Choroid plexus epithelial cell (primary cell): ENCODE data around the gene ECE1.
"Not testable (repeated sequence)": the region's sequence is repeated elsewhere in the genome, so short reads cannot be mapped to it uniquely, and the experiment has no call there.

Source experiments
- DNase-seq: peaks from one replicate; pipeline ENCODE4 v3.0.0-alpha.2; 2010; ENCODE audit warnings: low read depth
- H3K4me3 ChIP-seq: 2 replicates; pipeline ENCODE4 v1.5.1; 2011; ENCODE audit warnings: low read depth, mild to moderate bottlenecking, control low read depth, low read length, moderate library complexity
- CTCF ChIP-seq: conservative IDR thresholded peaks from 2 replicates; pipeline ENCODE4 v1.5.1; 2011; ENCODE audit warnings: low read depth, mild to moderate bottlenecking, control low read depth, inconsistent platforms, low read length, moderate library complexity

The ECE1 gene

GRCh38 chr1:21291184-21291583 is 921 bp upstream of the ECE1 start:
- TF ChIP-seq CTCF = no peak
- no peak overlapping the region for H3K4me3 ChIP-seq
- no peak for DNase-seq

GRCh38 chr1:21290546-21290944 is 282 bp upstream of the ECE1 start:
- no peak for DNase-seq
- TF ChIP-seq CTCF = no peak
- H3K4me3 ChIP-seq = peak overlapping the region; percentile 79

GRCh38 chr1:21289127-21289526 is 1.1 kb downstream of the ECE1 start:
- TF ChIP-seq CTCF = no peak
- no peak for DNase-seq
- peak overlapping the region; percentile 79 for H3K4me3 ChIP-seq

GRCh38 chr1:21287905-21288514 is 2.3 kb downstream of the ECE1 start:
- no peak for TF ChIP-seq CTCF
- no peak for DNase-seq
- H3K4me3 ChIP-seq = no peak overlapping the region

- not testable (repeated sequence) for H3K4me3 ChIP-seq, DNase-seq
Observed at GRCh38 chr1:21285386-21285785, 4.9 kb downstream of the ECE1 start.

GRCh38 chr1:21285055-21285372 is 5.2 kb downstream of the ECE1 start:
- H3K4me3 ChIP-seq = no peak overlapping the region
- no peak for DNase-seq
- no peak for TF ChIP-seq CTCF

GRCh38 chr1:21284206-21285054 is 5.8 kb downstream of the ECE1 start:
- TF ChIP-seq CTCF = no peak
- no peak overlapping the region for H3K4me3 ChIP-seq
- DNase-seq = no peak
